SHP77 treated with DMSO at 0.1 percent for 48 hours (cell line): Measurements from ENCODE around the gene LRRC34.

ENCODE experiments used
- DNase-seq: peaks from one replicate; lab custom pipeline; 2025; lab: John Stamatoyannopoulos, UW

The LRRC34 gene

DNA sequence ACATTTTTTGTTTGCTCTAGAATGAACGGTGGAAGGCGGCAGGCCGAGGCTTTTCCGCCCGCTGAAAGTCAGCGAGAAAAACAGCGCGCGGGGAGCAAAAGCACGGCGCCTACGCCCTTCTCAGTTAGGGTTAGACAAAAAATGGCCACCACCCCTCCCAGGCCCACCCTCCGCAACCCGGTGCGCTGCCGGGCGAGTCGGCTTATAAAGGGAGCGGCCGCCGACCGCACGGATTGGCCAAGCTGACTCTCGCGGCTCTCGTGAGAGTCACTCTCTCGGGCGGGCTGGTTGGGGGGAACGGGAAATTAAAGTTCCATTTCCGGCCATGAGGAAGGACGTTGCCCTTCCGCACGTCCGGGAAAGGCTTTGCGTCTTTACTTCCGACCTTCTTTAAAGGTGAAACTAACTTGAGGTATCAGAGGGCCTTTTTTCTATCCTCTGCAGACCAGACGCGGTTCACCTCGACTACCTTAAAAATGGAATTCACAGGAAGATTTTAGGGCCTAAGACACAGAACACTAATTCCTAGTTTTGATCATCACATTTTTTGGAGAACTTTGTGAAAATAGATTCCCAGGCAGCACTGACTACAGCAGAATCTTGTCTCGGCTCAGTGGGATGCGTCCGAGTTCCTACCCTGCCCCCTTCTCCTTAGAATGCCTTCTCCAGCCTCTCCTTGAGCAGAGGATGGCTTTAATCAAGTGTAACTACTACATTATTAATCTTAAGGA is 47.7 kb downstream of the LRRC34 start, which contains the start of gene TERC:
TERC (minus strand) TSS at position 179 of the 731 bp plus-strand sequence.
- DNase-seq, result peak; percentile 27

DNA sequence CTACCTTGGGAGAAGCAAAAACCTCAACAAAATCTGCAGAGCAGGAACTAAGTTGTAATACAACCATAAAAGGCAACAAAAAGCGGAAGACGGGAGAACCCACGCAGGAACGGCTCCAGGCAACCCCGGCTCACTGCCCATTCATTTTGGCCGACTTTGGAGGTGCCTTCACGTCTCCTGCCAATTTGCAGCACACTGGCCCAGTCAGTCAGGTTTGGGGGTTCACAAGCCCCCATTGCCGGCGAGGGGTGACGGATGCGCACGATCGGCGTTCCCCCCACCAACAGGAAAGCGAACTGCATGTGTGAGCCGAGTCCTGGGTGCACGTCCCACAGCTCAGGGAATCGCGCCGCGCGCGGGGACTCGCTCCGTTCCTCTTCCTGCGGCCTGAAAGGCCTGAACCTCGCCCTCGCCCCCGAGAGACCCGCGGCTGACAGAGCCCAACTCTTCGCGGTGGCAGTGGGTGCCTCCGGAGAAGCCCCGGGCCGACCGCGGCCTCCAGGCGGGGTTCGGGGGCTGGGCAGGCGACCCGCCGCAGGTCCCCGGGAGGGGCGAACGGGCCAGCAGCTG is 48.3 kb downstream of the LRRC34 start:
- no peak for DNase-seq

DNA sequence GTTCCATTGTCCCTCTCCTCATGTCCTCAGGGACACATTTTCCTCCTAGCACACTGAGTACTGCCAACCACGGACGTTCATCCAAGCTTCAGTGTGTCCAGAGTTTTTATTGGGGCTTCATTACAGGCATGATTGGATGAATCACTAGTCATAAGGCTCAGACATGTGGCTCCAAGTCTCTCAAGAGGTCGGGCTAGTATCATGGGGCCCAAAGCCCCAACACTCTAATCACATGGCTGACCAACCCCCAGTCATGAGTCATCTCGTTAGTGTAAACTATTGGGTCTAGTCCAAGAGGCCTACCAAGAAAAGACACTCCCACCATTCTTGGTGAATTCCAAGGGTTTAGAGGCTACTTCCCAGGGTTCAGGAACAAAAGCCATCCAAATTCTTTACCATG is 52.2 kb downstream of the LRRC34 start:
- DNase-seq, result no peak

DNA sequence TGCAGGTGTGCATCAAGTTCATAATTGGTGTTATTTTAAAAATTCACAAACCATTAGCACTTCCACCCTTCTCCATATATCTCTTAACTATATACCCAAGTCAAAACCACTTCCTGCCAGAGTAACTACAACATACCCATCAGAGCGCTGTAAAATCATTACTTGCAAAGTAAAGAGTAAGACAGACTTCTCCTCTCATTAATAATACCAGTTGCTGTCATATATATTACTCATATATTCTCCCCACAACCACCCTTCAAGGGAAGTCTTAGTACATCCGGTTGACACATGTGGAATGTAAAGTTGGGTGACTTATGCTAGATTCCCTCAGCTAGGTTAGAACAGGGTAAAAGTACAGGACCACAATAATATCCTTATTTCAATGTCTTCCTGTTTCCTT is 53.4 kb downstream of the LRRC34 start:
- DNase-seq, result no peak

DNA sequence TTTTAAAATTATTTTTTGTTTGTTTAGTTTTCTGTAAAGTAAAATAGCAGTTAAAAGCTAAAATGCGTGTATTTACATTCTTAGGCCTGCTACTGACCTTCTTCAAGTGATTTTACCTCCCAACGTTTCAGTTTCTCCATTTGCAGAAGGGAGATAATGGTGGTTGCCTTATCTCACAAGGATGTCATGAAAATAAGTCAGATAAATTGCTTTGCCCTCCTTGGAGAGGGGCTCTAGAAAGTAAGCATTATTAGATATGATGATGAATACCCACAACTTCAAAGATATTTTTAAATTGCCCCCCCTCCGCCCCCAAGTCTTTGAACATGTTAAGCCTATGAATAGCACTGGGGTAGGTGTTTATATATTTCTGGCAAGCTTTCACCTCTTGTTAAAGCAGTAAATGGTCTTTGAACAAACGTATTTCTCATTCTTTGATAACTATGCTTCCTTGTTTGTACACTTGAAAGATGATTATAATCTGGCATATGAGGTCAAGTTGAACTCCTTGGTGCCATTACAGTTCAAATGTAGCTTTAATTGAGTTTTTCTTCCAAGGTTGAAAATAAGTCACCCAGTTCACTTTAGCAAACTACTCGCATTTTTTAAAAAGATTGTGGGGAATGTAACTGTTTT is 54.2 kb downstream of the LRRC34 start:
- DNase-seq, result no peak

DNA sequence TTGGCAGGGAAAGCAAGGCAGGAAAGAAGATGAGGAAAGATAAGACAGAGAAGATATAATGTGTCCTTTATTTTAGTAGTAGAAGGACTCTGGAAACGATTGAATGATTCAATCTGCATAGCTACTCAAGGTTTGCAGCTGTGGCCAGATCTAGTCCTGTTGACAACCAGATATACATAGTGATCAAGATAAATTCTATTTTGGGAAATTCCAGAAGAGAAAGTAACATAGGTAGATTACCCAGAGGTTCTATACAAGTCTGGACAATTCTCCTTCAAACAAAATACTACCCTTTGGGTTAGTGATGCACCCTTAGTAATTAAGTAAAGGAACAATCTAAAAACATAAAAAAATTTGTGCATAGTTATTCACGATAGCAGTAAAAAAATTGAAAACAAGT is 57.2 kb downstream of the LRRC34 start:
- DNase-seq, result no peak

DNA sequence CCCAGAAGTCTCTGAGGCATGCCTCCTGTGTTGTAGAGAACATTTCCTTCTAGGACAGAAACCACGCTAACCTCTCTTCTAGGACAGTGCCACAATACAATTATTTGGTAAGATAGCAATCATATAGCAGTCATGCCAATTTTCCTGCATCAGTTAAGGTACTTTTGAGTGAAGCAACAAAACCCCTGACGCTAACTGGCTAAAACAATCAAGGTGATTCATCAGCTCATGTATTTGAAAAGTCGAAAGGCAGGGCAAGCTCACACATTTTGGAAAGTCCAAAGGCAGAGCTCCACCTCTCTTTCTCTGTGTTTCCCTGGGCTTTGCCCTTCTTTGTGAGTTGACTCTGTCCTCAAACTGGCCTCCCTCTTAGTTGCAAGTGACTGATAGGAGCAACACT is 58.0 kb downstream of the LRRC34 start:
- no peak for DNase-seq

DNA sequence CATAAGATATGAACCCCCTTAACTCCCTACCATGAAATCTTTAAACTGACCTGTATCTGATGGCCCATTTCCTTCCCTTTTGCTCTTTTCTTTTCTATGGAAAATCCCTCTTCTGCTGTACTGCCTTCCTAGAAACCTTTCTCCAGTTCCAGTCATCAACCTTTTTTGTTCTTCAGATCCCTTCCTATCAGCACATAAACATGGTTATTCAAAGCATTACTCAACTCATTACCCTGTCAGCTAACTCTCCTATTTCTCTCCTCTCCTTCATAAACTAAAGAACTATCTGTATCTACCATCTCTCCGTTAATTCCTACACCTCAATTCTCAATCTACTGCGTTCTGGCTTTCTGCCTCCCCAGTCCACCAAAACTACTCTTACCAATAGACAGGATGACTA is 60.8 kb downstream of the LRRC34 start:
- DNase-seq, result no peak

DNA sequence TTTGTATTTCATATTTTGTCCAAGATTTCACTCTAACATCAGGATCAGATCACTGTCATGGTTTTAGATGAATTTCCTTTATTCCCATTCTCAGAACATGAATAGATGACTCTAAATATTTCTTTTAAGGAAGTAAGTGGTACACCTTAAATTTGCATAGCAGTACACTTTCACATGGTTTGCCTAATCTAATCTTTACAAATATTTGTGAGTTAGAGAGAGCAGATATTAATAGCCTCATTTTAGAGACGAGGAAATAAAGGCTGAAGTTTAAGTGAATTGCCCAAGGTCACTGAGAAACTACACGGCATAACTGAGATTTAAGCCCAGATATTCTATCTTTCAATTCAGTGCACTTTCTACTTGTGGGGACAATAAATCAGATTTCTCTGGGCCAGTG is 62.0 kb downstream of the LRRC34 start:
- DNase-seq, result no peak

DNA sequence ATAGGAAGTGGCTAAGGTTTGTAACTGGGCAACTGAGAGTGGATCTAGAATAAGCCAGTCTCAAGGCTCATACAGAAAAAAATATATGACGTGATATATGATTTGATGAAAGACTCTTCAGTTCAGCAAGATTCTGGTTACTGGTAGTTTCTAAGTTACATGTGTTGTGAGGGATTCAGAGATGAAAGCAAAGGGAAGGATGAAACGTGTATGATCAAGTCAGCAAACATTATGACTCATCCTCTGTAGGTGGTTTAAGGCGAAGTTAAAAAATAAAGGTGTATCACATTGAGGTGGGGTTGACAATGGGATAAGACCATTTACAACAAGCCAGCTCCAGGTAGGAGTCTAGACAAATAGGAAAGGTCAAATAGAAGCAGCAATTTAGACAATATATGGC is 64.0 kb downstream of the LRRC34 start:
- no peak for DNase-seq

DNA sequence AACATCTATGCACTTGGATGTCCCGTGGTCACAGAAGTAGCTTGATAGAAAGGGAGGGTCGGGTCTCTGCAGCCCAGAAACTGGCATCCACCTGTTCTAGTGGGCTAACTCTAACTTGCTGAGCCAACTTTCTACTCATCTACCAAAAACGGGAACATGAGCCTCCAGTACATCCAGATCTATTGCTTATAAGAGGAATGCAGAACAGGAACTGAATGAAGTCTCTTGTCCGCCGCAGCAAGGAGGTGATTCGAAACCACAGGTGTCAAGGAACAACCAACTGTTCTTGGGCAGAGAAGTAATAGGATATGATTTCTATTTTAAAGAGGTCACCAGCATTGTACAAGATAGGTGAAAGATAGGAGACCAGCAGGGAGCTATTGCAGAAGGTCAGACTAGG is 65.8 kb downstream of the LRRC34 start:
- no peak for DNase-seq

DNA sequence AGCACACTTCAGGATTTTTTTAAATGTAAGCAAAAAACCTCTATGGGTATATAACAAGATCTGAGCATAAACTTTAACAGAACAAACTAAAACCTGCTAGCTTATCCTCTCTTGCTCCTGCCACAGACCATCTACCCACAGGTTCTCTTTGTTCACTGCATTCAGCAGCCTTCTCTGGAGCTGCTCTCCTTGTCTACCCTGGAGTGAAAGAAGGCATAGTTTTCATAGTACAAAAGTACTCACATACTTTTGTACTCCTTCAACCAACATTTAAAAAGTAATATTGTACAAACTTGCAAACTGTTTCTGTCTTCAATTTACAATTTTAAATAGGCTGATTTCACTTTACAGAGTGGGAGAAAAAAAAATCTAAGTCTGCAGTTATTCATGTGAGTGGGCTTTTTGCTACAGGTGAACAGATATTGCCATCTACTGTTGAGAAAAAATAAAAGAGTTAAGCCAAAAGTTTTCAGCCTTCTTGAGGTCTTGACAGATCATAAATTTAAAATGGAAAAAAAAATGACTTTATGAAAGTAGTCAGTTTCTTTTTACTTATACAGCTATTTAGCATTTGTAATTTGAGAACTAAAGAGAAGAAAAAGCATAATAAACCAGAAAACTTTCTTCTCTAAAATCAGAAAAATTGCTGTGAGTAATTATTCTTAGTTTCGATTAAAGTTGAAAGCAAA is 68.2 kb downstream of the LRRC34 start:
- no peak for DNase-seq
